HepG2 (cell line): ENCODE results near the gene STK32C.

Experiments
- BHLHE40 ChIP-seq: IDR thresholded peaks from 2 replicates; pipeline ENCODE4 v1.6.1; 2011; ENCODE audit warnings: low read length, improper control_type of control experiment
- CTCF ChIP-seq: sonication (generic); formaldehyde crosslinking; IDR thresholded peaks from 2 replicates; pipeline ENCODE4 v1.5.0; 2020; ENCODE audit warnings: mild to moderate bottlenecking, missing genetic modification reagents, moderate library complexity
- ESRRA ChIP-seq: sonication (generic); formaldehyde crosslinking; IDR thresholded peaks from 2 replicates; pipeline ENCODE4 v1.5.1; 2020; ENCODE audit warnings: mild to moderate bottlenecking, low read depth, missing genetic modification reagents
- FOXM1 ChIP-seq: sonication (generic); formaldehyde crosslinking; IDR thresholded peaks from 2 replicates; pipeline ENCODE4 v1.5.0; 2020; ENCODE audit warnings: missing genetic modification reagents
- SKI ChIP-seq: fragments of 450-650 bp; IDR thresholded peaks from one replicate; pipeline ENCODE4 v1.6.1; 2018; ENCODE audit warnings: mild to moderate bottlenecking; ENCODE audit not compliant: partially characterized antibody
- ZNF138 ChIP-seq: sonication (generic); formaldehyde crosslinking; IDR thresholded peaks from 2 replicates; pipeline ENCODE4 v1.5.0; 2020; ENCODE audit warnings: mild to moderate bottlenecking, low read depth, missing genetic modification reagents
- ZSCAN29 ChIP-seq: sonication (generic); formaldehyde crosslinking; conservative IDR thresholded peaks from 2 replicates; pipeline ENCODE4 v1.4.0; 2020; ENCODE audit warnings: mild to moderate bottlenecking, missing genetic modification reagents

- no peak for TF ChIP-seq SKI
- no peak for TF ChIP-seq FOXM1
- no peak for TF ChIP-seq ESRRA (CRISPR knock-in tag)
- no peak for TF ChIP-seq ZNF138 (CRISPR knock-in tag)
- TF ChIP-seq CTCF (CRISPR knock-in tag), result no peak
- no peak for TF ChIP-seq BHLHE40
- TF ChIP-seq ZSCAN29, result no peak
Observed at GRCh38 chr10:132173185-132173584, 134.6 kb downstream of the STK32C start.
